HEK293 (cell line): ENCODE data around the gene DDIT4.

Source experiments
- SCRT2 ChIP-seq: fragments of 450-650 bp; formaldehyde crosslinking; IDR thresholded peaks from 2 replicates; pipeline ENCODE4 v1.5.1; 2016; ENCODE audit warnings: missing biosample characterization, missing genetic modification characterization
- ZNF777 ChIP-seq: fragments of 450-650 bp; formaldehyde crosslinking; IDR thresholded peaks from 2 replicates; pipeline ENCODE4 v1.5.1; 2017; ENCODE audit warnings: missing biosample characterization, missing genetic modification characterization, borderline replicate concordance
- ZNF785 ChIP-seq: fragments of 450-650 bp; formaldehyde crosslinking; IDR thresholded peaks from 2 replicates; pipeline ENCODE4 v1.5.1; 2016; ENCODE audit warnings: missing biosample characterization, missing genetic modification characterization
- TF ChIP-seq, protein P1 (sequence below): fragments of 450-650 bp; formaldehyde crosslinking; IDR thresholded peaks from 2 replicates; pipeline ENCODE4 v1.5.1; 2016; ENCODE audit warnings: missing biosample characterization, missing genetic modification characterization
- TF ChIP-seq, protein P2 (sequence below): fragments of 450-650 bp; formaldehyde crosslinking; IDR thresholded peaks from 2 replicates; pipeline ENCODE4 v1.5.1; 2016; ENCODE audit warnings: missing biosample characterization, missing genetic modification characterization
- TF ChIP-seq, protein P3 (sequence below): fragments of 450-650 bp; formaldehyde crosslinking; conservative IDR thresholded peaks from 2 replicates; pipeline ENCODE4 v1.5.1; 2016; ENCODE audit warnings: low read depth, missing biosample characterization, missing genetic modification characterization

DNA sequence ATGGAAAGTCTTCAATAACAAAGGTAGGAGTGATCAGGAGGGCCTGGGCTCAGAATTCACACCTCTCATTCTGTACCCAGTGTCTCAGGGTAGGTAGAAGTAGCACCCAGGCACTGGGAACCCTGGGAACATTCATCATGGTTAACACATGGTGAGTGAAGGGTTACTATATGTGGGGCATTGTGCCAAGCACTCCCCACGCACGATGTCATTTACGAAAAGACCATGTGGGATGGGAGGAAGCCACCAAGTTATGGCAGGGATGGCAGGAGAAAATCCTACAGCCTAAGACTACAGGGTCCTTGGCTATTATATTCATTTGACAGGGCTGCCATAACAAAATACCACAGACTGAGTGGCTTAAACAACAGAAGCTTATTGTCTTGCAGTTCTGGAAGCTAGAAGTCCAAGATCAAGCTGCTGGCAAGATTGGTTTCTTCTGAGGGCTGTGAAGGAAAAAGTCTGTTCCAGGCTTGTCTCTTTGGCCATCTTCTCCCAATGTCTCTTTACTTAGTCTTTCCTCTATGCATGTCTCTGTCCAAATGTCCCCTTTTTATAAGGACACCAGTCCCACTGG is 27.7 kb upstream of the DDIT4 start:
- TF ChIP-seq ZNF777 (tag by site-specific recombination) (no peak), SCRT2 (no peak), ZNF785 (no peak)
- TF ChIP-seq, protein P1, sequence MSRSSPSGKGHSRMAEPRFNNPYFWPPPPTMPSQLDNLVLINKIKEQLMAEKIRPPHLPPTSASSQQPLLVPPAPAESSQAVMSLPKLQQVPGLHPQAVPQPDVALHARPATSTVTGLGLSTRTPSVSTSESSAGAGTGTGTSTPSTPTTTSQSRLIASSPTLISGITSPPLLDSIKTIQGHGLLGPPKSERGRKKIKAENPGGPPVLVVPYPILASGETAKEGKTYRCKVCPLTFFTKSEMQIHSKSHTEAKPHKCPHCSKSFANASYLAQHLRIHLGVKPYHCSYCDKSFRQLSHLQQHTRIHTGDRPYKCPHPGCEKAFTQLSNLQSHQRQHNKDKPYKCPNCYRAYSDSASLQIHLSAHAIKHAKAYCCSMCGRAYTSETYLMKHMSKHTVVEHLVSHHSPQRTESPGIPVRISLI (tag by site-specific recombination): no peak
- TF ChIP-seq, protein P2, sequence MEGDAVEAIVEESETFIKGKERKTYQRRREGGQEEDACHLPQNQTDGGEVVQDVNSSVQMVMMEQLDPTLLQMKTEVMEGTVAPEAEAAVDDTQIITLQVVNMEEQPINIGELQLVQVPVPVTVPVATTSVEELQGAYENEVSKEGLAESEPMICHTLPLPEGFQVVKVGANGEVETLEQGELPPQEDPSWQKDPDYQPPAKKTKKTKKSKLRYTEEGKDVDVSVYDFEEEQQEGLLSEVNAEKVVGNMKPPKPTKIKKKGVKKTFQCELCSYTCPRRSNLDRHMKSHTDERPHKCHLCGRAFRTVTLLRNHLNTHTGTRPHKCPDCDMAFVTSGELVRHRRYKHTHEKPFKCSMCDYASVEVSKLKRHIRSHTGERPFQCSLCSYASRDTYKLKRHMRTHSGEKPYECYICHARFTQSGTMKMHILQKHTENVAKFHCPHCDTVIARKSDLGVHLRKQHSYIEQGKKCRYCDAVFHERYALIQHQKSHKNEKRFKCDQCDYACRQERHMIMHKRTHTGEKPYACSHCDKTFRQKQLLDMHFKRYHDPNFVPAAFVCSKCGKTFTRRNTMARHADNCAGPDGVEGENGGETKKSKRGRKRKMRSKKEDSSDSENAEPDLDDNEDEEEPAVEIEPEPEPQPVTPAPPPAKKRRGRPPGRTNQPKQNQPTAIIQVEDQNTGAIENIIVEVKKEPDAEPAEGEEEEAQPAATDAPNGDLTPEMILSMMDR (tag by site-specific recombination): no peak
- TF ChIP-seq, protein P3, sequence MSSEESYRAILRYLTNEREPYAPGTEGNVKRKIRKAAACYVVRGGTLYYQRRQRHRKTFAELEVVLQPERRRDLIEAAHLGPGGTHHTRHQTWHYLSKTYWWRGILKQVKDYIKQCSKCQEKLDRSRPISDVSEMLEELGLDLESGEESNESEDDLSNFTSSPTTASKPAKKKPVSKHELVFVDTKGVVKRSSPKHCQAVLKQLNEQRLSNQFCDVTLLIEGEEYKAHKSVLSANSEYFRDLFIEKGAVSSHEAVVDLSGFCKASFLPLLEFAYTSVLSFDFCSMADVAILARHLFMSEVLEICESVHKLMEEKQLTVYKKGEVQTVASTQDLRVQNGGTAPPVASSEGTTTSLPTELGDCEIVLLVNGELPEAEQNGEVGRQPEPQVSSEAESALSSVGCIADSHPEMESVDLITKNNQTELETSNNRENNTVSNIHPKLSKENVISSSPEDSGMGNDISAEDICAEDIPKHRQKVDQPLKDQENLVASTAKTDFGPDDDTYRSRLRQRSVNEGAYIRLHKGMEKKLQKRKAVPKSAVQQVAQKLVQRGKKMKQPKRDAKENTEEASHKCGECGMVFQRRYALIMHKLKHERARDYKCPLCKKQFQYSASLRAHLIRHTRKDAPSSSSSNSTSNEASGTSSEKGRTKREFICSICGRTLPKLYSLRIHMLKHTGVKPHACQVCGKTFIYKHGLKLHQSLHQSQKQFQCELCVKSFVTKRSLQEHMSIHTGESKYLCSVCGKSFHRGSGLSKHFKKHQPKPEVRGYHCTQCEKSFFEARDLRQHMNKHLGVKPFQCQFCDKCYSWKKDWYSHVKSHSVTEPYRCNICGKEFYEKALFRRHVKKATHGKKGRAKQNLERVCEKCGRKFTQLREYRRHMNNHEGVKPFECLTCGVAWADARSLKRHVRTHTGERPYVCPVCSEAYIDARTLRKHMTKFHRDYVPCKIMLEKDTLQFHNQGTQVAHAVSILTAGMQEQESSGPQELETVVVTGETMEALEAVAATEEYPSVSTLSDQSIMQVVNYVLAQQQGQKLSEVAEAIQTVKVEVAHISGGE (tag by site-specific recombination): no peak
